H9 (cell line): ENCODE measurements around the gene SPPL3. TPM values are rescaled to one million over a fixed set of nuclear protein-coding genes. Genes with fewer than 3 reads are reported as not detected.

Experiments
- DNase-seq: peaks from one replicate; pipeline ENCODE4 v3.0.0-alpha.2; 2017
- H2AFZ ChIP-seq: one replicate; pipeline ENCODE4 v1.6.1; 2013; ENCODE audit warnings: mild to moderate bottlenecking, low read length, control low read depth, moderate library complexity
- H2AK5ac ChIP-seq: 2 replicates; pipeline ENCODE4 v1.6.1; 2013; ENCODE audit warnings: low read length, control low read depth, mixed read lengths; ENCODE audit not compliant: insufficient read length
- H2BK120ac ChIP-seq: one replicate; pipeline ENCODE4 v1.6.1; 2013; ENCODE audit warnings: low read depth, mild to moderate bottlenecking, low read length, control low read depth, inconsistent platforms; ENCODE audit not compliant: poor library complexity, severe bottlenecking
- H2BK12ac ChIP-seq: 2 replicates; pipeline ENCODE4 v1.6.1; 2013; ENCODE audit warnings: low read length, control low read depth, mixed read lengths, low read depth; ENCODE audit not compliant: insufficient read length
- H2BK15ac ChIP-seq: 2 replicates; pipeline ENCODE4 v1.6.1; 2013; ENCODE audit warnings: low read depth, low read length, control low read depth
- H2BK20ac ChIP-seq: one replicate; pipeline ENCODE4 v1.6.1; 2013; ENCODE audit warnings: low read depth, mild to moderate bottlenecking, low read length, control low read depth, inconsistent platforms; ENCODE audit not compliant: poor library complexity, severe bottlenecking
- H2BK5ac ChIP-seq: 2 replicates; pipeline ENCODE4 v1.6.1; 2013; ENCODE audit warnings: low read length, control low read depth, mixed read lengths; ENCODE audit not compliant: insufficient read length
- H3K14ac ChIP-seq: 2 replicates; pipeline ENCODE4 v1.6.1; 2013; ENCODE audit warnings: low read length, control low read depth; ENCODE audit not compliant: insufficient read depth
- H3K18ac ChIP-seq: 2 replicates; pipeline ENCODE4 v1.6.1; 2013; ENCODE audit warnings: low read depth, mild to moderate bottlenecking, mixed read lengths, low read length, control low read depth; ENCODE audit not compliant: insufficient read length
- H3K23ac ChIP-seq: 2 replicates; pipeline ENCODE4 v1.6.1; 2013; ENCODE audit warnings: low read length, control low read depth, mixed read lengths, low read depth; ENCODE audit not compliant: insufficient read length
- H3K23me2 ChIP-seq: 2 replicates; pipeline ENCODE4 v1.6.1; 2013; ENCODE audit warnings: low read depth, mild to moderate bottlenecking, mixed read lengths, low read length, control low read depth; ENCODE audit not compliant: insufficient read length, poor library complexity, severe bottlenecking
- H3K27ac ChIP-seq: 2 replicates; pipeline ENCODE4 v1.5.1; 2013; ENCODE audit warnings: low read length, control low read depth, mixed read lengths, low read depth; ENCODE audit not compliant: insufficient read length
- H3K27me3 ChIP-seq: 2 replicates; pipeline ENCODE4 v1.6.1; 2013; ENCODE audit warnings: low read length, control low read depth, inconsistent platforms; ENCODE audit not compliant: insufficient read depth
- H3K4ac ChIP-seq: 2 replicates; pipeline ENCODE4 v1.6.1; 2013; ENCODE audit warnings: low read depth, mild to moderate bottlenecking, control low read depth, inconsistent platforms, low read length, moderate library complexity
- H3K4me1 ChIP-seq: 2 replicates; pipeline ENCODE4 v1.6.1; 2013; ENCODE audit warnings: low read length, control low read depth, inconsistent platforms; ENCODE audit not compliant: insufficient read depth
- H3K4me2 ChIP-seq: 2 replicates; pipeline ENCODE4 v1.6.1; 2013; ENCODE audit warnings: low read length, control low read depth, mixed read lengths; ENCODE audit not compliant: insufficient read length, insufficient read depth
- H3K56ac ChIP-seq: 2 replicates; pipeline ENCODE4 v1.6.1; 2013; ENCODE audit warnings: low read depth, mild to moderate bottlenecking, mixed read lengths, low read length, control low read depth; ENCODE audit not compliant: insufficient read length
- H3K79me1 ChIP-seq: 2 replicates; pipeline ENCODE4 v1.6.1; 2013; ENCODE audit warnings: low read depth, mild to moderate bottlenecking, moderate library complexity, low read length, control low read depth, inconsistent platforms; ENCODE audit not compliant: insufficient read depth, poor library complexity, severe bottlenecking
- H3K79me2 ChIP-seq: 2 replicates; pipeline ENCODE4 v1.6.1; 2013; ENCODE audit warnings: low read length, control low read depth, inconsistent platforms; ENCODE audit not compliant: insufficient read depth
- H3K9ac ChIP-seq: 2 replicates; pipeline ENCODE4 v1.6.1; 2013; ENCODE audit warnings: low read length, control low read depth, mixed read lengths; ENCODE audit not compliant: insufficient read length; ENCODE audit errors: extremely low read depth
- H3K9me3 ChIP-seq: one replicate; pipeline ENCODE4 v1.6.1; 2013; ENCODE audit warnings: low read depth, low read length, inconsistent platforms; ENCODE audit not compliant: control insufficient read depth
- H3T11ph ChIP-seq: one replicate; pipeline ENCODE4 v1.6.1; 2013; ENCODE audit warnings: mild to moderate bottlenecking, low read length, control low read depth, inconsistent platforms
- H4K20me1 ChIP-seq: one replicate; pipeline ENCODE4 v1.6.1; 2013; ENCODE audit not compliant: control insufficient read depth, insufficient read length, insufficient read depth
- H4K5ac ChIP-seq: 2 replicates; pipeline ENCODE4 v1.6.1; 2013; ENCODE audit warnings: low read depth, mild to moderate bottlenecking, mixed read lengths, low read length, control low read depth; ENCODE audit not compliant: insufficient read length
- H4K8ac ChIP-seq: replicated peaks from 2 replicates; pipeline ENCODE4 v1.6.1; 2013; ENCODE audit warnings: low read length, control low read depth, mixed read lengths, low read depth; ENCODE audit not compliant: insufficient read length
- H4K91ac ChIP-seq: 2 replicates; pipeline ENCODE4 v1.6.1; 2013; ENCODE audit warnings: low read depth, mild to moderate bottlenecking, moderate library complexity, mixed read lengths, low read length, control low read depth; ENCODE audit not compliant: insufficient read length
- H3K27ac Mint-ChIP-seq, 3 experiments: 2 replicates in 2 of 3; 3 replicates in 1 of 3; pipeline ENCODE4 v1.8.0; 2020 to 2021; ENCODE audit warnings: mixed read lengths in 3 of 3, mild to moderate bottlenecking in 1 of 3, moderate library complexity in 1 of 3
- H3K27me3 Mint-ChIP-seq: 2 replicates; pipeline ENCODE4 v1.8.0; 2021; ENCODE audit warnings: low read depth, mild to moderate bottlenecking, moderate library complexity, mixed read lengths
- H3K36me3 Mint-ChIP-seq, 3 experiments: 2 replicates in 2 of 3; 3 replicates in 1 of 3; pipeline ENCODE4 v1.8.0; 2020 to 2021; ENCODE audit warnings: low read depth in 3 of 3, mixed read lengths in 3 of 3; ENCODE audit not compliant: insufficient read depth in 1 of 3
- H3K4me1 Mint-ChIP-seq, 2 experiments: 2 replicates each; pipeline ENCODE4 v1.8.0; 2020; ENCODE audit warnings: mixed read lengths in 2 of 2
- H3K4me3 Mint-ChIP-seq, 2 experiments: 2 replicates in 1 of 2; 3 replicates in 1 of 2; pipeline ENCODE4 v1.8.0; 2020 to 2021; ENCODE audit warnings: mild to moderate bottlenecking in 2 of 2, mixed read lengths in 2 of 2, moderate library complexity in 1 of 2
- H3K9me3 Mint-ChIP-seq, 2 experiments: 2 replicates in 1 of 2; 3 replicates in 1 of 2; pipeline ENCODE4 v1.8.0; 2020; ENCODE audit warnings: mild to moderate bottlenecking in 2 of 2, mixed read lengths in 2 of 2, moderate library complexity in 1 of 2
- CTCF ChIP-seq: fragments of 200-600 bp; sonication (generic); conservative IDR thresholded peaks from 3 replicates; pipeline ENCODE4 v1.8.0; 2021; ENCODE audit warnings: antibody characterized with exemption, mild to moderate bottlenecking
- WGBS: extraction: QIAGEN DNeasy Blood & Tissue Kit; methylation state at CpG from one replicate; pipeline ENCODE4 v1.1.7; 2013; ENCODE audit warnings: missing lambda C conversion rate, low lambda C conversion rate, mixed read lengths; ENCODE audit not compliant: insufficient read length; ENCODE audit errors: extremely low coverage; 5-methylcytosine and 5-hydroxymethylcytosine counted together
- total RNA-seq: library from RNA; stranded (reverse); gene quantifications from 2 replicates; pipeline ENCODE4 v1.2.1, GENCODE V29; 2021

Gene SPPL3
- total RNA-seq, 1 experiment from 2014 or later = 46.3 TPM

- H3K23me2 ChIP-seq = no peaks in the 10 kb centered on the region
- H3K27me3 Mint-ChIP-seq = no peaks in the 10 kb centered on the region
- H3K27me3 ChIP-seq = no peaks in the 10 kb centered on the region
- no peak overlapping the region for H3K18ac ChIP-seq
- H3K9ac ChIP-seq = no peak overlapping the region
- no peak overlapping the region for H3K4ac ChIP-seq
- H3K79me1 ChIP-seq = no peaks in the 10 kb centered on the region
- H3K36me3 Mint-ChIP-seq = peaks cover 12 to 19% (median 15%) of the 10 kb centered on the region in 3 experiments
- H3K4me3 Mint-ChIP-seq = no peak overlapping the region
- no peaks in the 10 kb centered on the region for H4K20me1 ChIP-seq
- WGBS = no CpG with 5 or more reads among the region's 13 CpGs
- no peak overlapping the region for H3T11ph ChIP-seq
- H2BK120ac ChIP-seq = no peak overlapping the region
- no peak overlapping the region for H3K14ac ChIP-seq
- no peak overlapping the region for H3K56ac ChIP-seq
- H3K4me1 ChIP-seq = no peaks in the 10 kb centered on the region; the same call in 1 of the 2 replicates
- no peak overlapping the region for H2AK5ac ChIP-seq
- peaks cover 14 to 16% of the 10 kb centered on the region in 2 experiments; a peak in 4 of 5 replicates for H3K9me3 Mint-ChIP-seq
- H4K8ac ChIP-seq = no peak overlapping the region
- no peak overlapping the region for H2BK20ac ChIP-seq
- peaks cover 5% of the 10 kb centered on the region; the same call in 1 of the 2 replicates for H3K79me2 ChIP-seq
- no peak overlapping the region for H4K91ac ChIP-seq
- no peaks in the 10 kb centered on the region for H3K9me3 ChIP-seq
- DNase-seq = no peak
- no peak overlapping the region for H2BK15ac ChIP-seq
- TF ChIP-seq CTCF = no peak
- no peak overlapping the region for H2AFZ ChIP-seq
- H3K4me1 Mint-ChIP-seq = peaks cover 16 to 20% of the 10 kb centered on the region in 2 experiments
- no peak overlapping the region for H4K5ac ChIP-seq
- H2BK12ac ChIP-seq = no peak overlapping the region
- H2BK5ac ChIP-seq = no peak overlapping the region
- H3K27ac Mint-ChIP-seq = no peak overlapping the region
- no peak overlapping the region for H3K27ac ChIP-seq
- H3K23ac ChIP-seq = no peak overlapping the region
- no peak overlapping the region for H3K4me2 ChIP-seq
Measured at GRCh38 chr12:120858306-120859088, 45.7 kb downstream of the SPPL3 start.
